GM06990 (cell line): ENCODE results near the gene SOS2.

Source experiments
- DNase-seq: peaks from one replicate; pipeline ENCODE4 v3.0.0-alpha.2; 2011; ENCODE audit not compliant: insufficient read length; ENCODE audit errors: extremely low read depth
- H3K27me3 ChIP-seq: replicated peaks from 2 replicates; pipeline ENCODE4 v1.6.0; 2011; ENCODE audit warnings: low read length; ENCODE audit not compliant: control insufficient read depth, insufficient read depth
- H3K36me3 ChIP-seq: 2 replicates; pipeline ENCODE4 v1.5.1; 2011; ENCODE audit warnings: low read length; ENCODE audit not compliant: control insufficient read depth, insufficient read depth
- H3K4me3 ChIP-seq: replicated peaks from 2 replicates; pipeline ENCODE4 v1.5.1; 2011; ENCODE audit warnings: low read depth, mild to moderate bottlenecking, control low read depth, low read length
- TF ChIP-seq, protein P1 (sequence below): IDR thresholded peaks from 2 replicates; pipeline ENCODE4 v1.5.1; 2011; ENCODE audit warnings: low read length, control low read depth, mild to moderate bottlenecking, inconsistent platforms; ENCODE audit not compliant: insufficient read depth, poor library complexity, severe bottlenecking

The SOS2 gene

DNA sequence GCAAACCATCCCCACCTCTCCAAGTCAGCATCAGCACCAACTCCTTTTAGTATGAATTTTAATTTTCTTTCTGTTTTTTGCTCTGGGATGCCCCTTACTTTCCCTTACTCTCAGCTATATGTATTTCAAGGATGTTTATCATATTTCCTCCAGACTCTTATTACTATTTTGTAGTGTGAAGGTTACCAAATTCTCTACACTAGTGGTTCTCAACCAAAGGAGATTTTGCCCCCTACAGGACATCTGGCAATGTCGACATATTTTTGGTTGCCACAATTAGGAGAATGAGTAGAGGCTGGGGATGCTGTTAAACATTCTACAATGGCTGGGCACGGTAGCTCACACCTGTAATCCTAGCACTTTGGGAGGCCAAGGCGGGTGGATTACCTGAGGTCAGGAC, 29.1 kb upstream of the SOS2 start:
- H3K4me3 ChIP-seq, result no peak overlapping the region
- H3K27me3 ChIP-seq, result no peaks in the 10 kb centered on the region
- DNase-seq, result no peak
- H3K36me3 ChIP-seq, result no peaks in the 10 kb centered on the region
- TF ChIP-seq, protein P1, sequence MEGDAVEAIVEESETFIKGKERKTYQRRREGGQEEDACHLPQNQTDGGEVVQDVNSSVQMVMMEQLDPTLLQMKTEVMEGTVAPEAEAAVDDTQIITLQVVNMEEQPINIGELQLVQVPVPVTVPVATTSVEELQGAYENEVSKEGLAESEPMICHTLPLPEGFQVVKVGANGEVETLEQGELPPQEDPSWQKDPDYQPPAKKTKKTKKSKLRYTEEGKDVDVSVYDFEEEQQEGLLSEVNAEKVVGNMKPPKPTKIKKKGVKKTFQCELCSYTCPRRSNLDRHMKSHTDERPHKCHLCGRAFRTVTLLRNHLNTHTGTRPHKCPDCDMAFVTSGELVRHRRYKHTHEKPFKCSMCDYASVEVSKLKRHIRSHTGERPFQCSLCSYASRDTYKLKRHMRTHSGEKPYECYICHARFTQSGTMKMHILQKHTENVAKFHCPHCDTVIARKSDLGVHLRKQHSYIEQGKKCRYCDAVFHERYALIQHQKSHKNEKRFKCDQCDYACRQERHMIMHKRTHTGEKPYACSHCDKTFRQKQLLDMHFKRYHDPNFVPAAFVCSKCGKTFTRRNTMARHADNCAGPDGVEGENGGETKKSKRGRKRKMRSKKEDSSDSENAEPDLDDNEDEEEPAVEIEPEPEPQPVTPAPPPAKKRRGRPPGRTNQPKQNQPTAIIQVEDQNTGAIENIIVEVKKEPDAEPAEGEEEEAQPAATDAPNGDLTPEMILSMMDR, result peak; percentile 54

DNA sequence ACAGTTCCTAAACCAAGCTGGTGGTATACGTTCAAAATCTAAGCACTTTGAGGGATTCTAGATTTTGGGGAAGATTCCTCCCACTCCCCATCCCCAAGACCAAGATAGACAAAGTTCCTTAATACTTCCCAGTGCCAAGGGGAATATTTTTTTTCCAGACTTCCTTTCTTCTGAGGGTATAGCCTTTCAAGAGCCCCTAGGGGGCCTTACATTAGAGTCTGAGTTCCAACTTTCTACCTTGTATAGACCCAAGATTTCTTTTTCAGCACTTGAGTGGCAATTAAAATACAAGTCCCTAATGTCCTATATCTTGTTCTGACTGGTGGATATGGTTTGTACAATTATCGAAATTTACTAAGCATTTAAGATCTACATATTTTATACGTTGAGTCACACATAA, 28.7 kb upstream of the SOS2 start:
- no peak for DNase-seq
- TF ChIP-seq, protein P1, result no peak
- Histone ChIP-seq H3K4me3 (no peak overlapping the region), H3K36me3 (no peaks in the 10 kb centered on the region), H3K27me3 (no peaks in the 10 kb centered on the region)

DNA sequence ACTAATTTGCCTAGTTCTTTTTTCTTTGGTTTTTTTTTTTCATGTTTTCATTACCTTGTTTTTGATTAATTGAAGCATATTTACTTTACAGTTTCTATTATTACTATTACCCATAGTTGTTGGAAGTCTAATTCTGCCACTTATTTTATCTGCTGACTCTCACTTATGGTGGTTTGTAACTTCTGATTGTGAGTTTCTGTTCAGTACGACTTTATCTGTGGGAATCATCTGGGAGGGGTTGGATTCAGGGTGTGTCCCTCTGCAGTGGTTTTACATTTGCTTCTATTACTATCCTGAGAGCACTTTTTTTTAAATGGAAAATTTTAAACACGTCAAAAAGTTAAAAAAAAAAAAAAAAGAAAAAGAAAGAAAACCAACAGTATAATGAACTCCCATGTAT, 26.4 kb upstream of the SOS2 start:
- TF ChIP-seq, protein P1, result no peak
- Histone ChIP-seq H3K4me3 (no peak overlapping the region), H3K36me3 (no peaks in the 10 kb centered on the region), H3K27me3 (no peaks in the 10 kb centered on the region)
- no peak for DNase-seq

DNA sequence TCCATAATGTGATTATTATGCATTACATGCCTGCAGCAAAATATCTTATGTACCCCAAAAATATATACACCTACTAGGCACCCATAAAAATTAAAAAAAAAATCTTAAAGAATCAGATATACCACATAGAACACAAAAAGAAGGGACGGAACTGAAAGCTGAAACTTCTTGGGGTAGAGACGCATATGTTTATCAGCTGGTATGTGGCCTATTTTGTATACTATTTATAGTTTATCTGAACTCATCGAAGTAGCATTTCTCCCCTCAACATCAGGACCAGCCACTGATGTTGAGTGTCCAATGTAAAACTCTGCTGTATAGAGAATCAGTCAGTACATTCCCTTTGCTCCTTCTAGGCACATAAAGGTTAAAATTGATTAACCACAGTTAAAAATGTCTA, 22.9 kb upstream of the SOS2 start:
- TF ChIP-seq, protein P1, result no peak
- H3K27me3 ChIP-seq, result no peaks in the 10 kb centered on the region
- no peaks in the 10 kb centered on the region for H3K36me3 ChIP-seq
- no peak for DNase-seq
- H3K4me3 ChIP-seq, result no peak overlapping the region

DNA sequence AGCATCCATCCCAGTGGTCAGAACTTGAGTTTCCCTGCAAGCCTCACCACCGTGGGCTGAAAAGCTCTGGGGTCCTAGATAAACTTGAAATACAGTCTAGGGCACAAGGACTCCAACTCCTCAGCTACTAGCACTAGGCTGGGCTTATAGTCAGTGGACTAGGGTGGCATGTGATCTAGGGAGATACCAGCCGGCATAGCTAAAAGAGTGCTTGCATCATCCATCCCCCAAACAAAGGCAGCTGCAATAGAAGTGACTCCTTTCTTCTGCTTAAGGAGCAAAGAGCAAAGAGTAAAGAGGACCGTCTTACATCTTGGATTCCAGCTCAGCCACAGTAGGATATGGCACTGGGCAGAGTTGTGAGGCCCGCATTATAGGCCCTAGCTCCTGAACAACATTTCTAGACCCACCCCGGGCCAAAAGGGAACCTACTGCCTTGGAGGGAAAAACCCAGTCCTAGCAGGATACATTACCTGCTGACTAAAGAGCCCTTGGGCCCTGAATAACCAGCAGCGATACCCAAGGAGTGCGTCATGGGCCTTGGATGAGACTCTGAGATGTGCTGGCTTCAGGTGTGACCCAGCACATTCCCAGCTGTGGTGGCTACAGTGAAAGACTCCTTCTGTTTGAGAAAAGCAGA, 17.9 kb upstream of the SOS2 start:
- TF ChIP-seq, protein P1, result no peak
- H3K36me3 ChIP-seq, result peaks cover 2% of the 10 kb centered on the region; the same call in 1 of the 2 replicates
- DNase-seq, result no peak
- H3K27me3 ChIP-seq, result no peaks in the 10 kb centered on the region
- no peak overlapping the region for H3K4me3 ChIP-seq

DNA sequence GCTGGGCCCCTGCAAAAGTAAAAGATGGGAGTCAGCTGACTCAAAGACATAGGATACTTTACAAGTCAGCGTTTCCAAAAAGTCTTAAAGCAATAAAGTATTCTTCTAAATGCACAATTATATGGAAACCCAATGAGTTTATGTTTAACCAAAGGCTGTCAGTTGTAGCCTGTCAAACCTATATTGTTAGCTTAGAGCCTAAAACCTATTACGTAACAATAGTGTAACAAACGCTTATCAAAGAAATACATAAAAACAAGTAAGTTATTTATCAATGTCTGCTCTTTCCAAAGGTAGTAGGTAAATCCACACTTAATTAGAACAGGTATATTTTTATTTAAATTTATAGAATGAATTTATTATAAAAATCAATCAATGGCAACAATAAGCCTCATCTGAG, 15.9 kb upstream of the SOS2 start:
- Histone ChIP-seq H3K4me3 (no peak overlapping the region), H3K27me3 (no peaks in the 10 kb centered on the region), H3K36me3 (peaks cover 2% of the 10 kb centered on the region; the same call in 1 of the 2 replicates)
- TF ChIP-seq, protein P1, result no peak
- DNase-seq, result no peak
